H9 (cell line): Measurements from ENCODE around the gene PDK4. TPM values are rescaled to one million over a fixed set of nuclear protein-coding genes. Genes with fewer than 3 reads are reported as not detected.

Source experiments
- DNase-seq: peaks from one replicate; pipeline ENCODE4 v3.0.0-alpha.2; 2017
- H2AFZ ChIP-seq: one replicate; pipeline ENCODE4 v1.6.1; 2013; ENCODE audit warnings: mild to moderate bottlenecking, low read length, control low read depth, moderate library complexity
- H2AK5ac ChIP-seq: 2 replicates; pipeline ENCODE4 v1.6.1; 2013; ENCODE audit warnings: low read length, control low read depth, mixed read lengths; ENCODE audit not compliant: insufficient read length
- H2BK120ac ChIP-seq: one replicate; pipeline ENCODE4 v1.6.1; 2013; ENCODE audit warnings: low read depth, mild to moderate bottlenecking, low read length, control low read depth, inconsistent platforms; ENCODE audit not compliant: poor library complexity, severe bottlenecking
- H2BK12ac ChIP-seq: 2 replicates; pipeline ENCODE4 v1.6.1; 2013; ENCODE audit warnings: low read length, control low read depth, mixed read lengths, low read depth; ENCODE audit not compliant: insufficient read length
- H2BK15ac ChIP-seq: 2 replicates; pipeline ENCODE4 v1.6.1; 2013; ENCODE audit warnings: low read depth, low read length, control low read depth
- H2BK20ac ChIP-seq: one replicate; pipeline ENCODE4 v1.6.1; 2013; ENCODE audit warnings: low read depth, mild to moderate bottlenecking, low read length, control low read depth, inconsistent platforms; ENCODE audit not compliant: poor library complexity, severe bottlenecking
- H2BK5ac ChIP-seq: 2 replicates; pipeline ENCODE4 v1.6.1; 2013; ENCODE audit warnings: low read length, control low read depth, mixed read lengths; ENCODE audit not compliant: insufficient read length
- H3K14ac ChIP-seq: 2 replicates; pipeline ENCODE4 v1.6.1; 2013; ENCODE audit warnings: low read length, control low read depth; ENCODE audit not compliant: insufficient read depth
- H3K18ac ChIP-seq: 2 replicates; pipeline ENCODE4 v1.6.1; 2013; ENCODE audit warnings: low read depth, mild to moderate bottlenecking, mixed read lengths, low read length, control low read depth; ENCODE audit not compliant: insufficient read length
- H3K23ac ChIP-seq: 2 replicates; pipeline ENCODE4 v1.6.1; 2013; ENCODE audit warnings: low read length, control low read depth, mixed read lengths, low read depth; ENCODE audit not compliant: insufficient read length
- H3K23me2 ChIP-seq: 2 replicates; pipeline ENCODE4 v1.6.1; 2013; ENCODE audit warnings: low read depth, mild to moderate bottlenecking, mixed read lengths, low read length, control low read depth; ENCODE audit not compliant: insufficient read length, poor library complexity, severe bottlenecking
- H3K27ac ChIP-seq: 2 replicates; pipeline ENCODE4 v1.5.1; 2013; ENCODE audit warnings: low read length, control low read depth, mixed read lengths, low read depth; ENCODE audit not compliant: insufficient read length
- H3K27me3 ChIP-seq: 2 replicates; pipeline ENCODE4 v1.6.1; 2013; ENCODE audit warnings: low read length, control low read depth, inconsistent platforms; ENCODE audit not compliant: insufficient read depth
- H3K4ac ChIP-seq: 2 replicates; pipeline ENCODE4 v1.6.1; 2013; ENCODE audit warnings: low read depth, mild to moderate bottlenecking, control low read depth, inconsistent platforms, low read length, moderate library complexity
- H3K4me1 ChIP-seq: 2 replicates; pipeline ENCODE4 v1.6.1; 2013; ENCODE audit warnings: low read length, control low read depth, inconsistent platforms; ENCODE audit not compliant: insufficient read depth
- H3K4me2 ChIP-seq: 2 replicates; pipeline ENCODE4 v1.6.1; 2013; ENCODE audit warnings: low read length, control low read depth, mixed read lengths; ENCODE audit not compliant: insufficient read length, insufficient read depth
- H3K56ac ChIP-seq: 2 replicates; pipeline ENCODE4 v1.6.1; 2013; ENCODE audit warnings: low read depth, mild to moderate bottlenecking, mixed read lengths, low read length, control low read depth; ENCODE audit not compliant: insufficient read length
- H3K79me1 ChIP-seq: 2 replicates; pipeline ENCODE4 v1.6.1; 2013; ENCODE audit warnings: low read depth, mild to moderate bottlenecking, moderate library complexity, low read length, control low read depth, inconsistent platforms; ENCODE audit not compliant: insufficient read depth, poor library complexity, severe bottlenecking
- H3K79me2 ChIP-seq: 2 replicates; pipeline ENCODE4 v1.6.1; 2013; ENCODE audit warnings: low read length, control low read depth, inconsistent platforms; ENCODE audit not compliant: insufficient read depth
- H3K9ac ChIP-seq: 2 replicates; pipeline ENCODE4 v1.6.1; 2013; ENCODE audit warnings: low read length, control low read depth, mixed read lengths; ENCODE audit not compliant: insufficient read length; ENCODE audit errors: extremely low read depth
- H3K9me3 ChIP-seq: one replicate; pipeline ENCODE4 v1.6.1; 2013; ENCODE audit warnings: low read depth, low read length, inconsistent platforms; ENCODE audit not compliant: control insufficient read depth
- H3T11ph ChIP-seq: one replicate; pipeline ENCODE4 v1.6.1; 2013; ENCODE audit warnings: mild to moderate bottlenecking, low read length, control low read depth, inconsistent platforms
- H4K20me1 ChIP-seq: one replicate; pipeline ENCODE4 v1.6.1; 2013; ENCODE audit not compliant: control insufficient read depth, insufficient read length, insufficient read depth
- H4K5ac ChIP-seq: 2 replicates; pipeline ENCODE4 v1.6.1; 2013; ENCODE audit warnings: low read depth, mild to moderate bottlenecking, mixed read lengths, low read length, control low read depth; ENCODE audit not compliant: insufficient read length
- H4K8ac ChIP-seq: replicated peaks from 2 replicates; pipeline ENCODE4 v1.6.1; 2013; ENCODE audit warnings: low read length, control low read depth, mixed read lengths, low read depth; ENCODE audit not compliant: insufficient read length
- H4K91ac ChIP-seq: 2 replicates; pipeline ENCODE4 v1.6.1; 2013; ENCODE audit warnings: low read depth, mild to moderate bottlenecking, moderate library complexity, mixed read lengths, low read length, control low read depth; ENCODE audit not compliant: insufficient read length
- H3K27ac Mint-ChIP-seq, 3 experiments: 2 replicates in 2 of 3; 3 replicates in 1 of 3; pipeline ENCODE4 v1.8.0; 2020 to 2021; ENCODE audit warnings: mixed read lengths in 3 of 3, mild to moderate bottlenecking in 1 of 3, moderate library complexity in 1 of 3
- H3K27me3 Mint-ChIP-seq: 2 replicates; pipeline ENCODE4 v1.8.0; 2021; ENCODE audit warnings: low read depth, mild to moderate bottlenecking, moderate library complexity, mixed read lengths
- H3K36me3 Mint-ChIP-seq, 3 experiments: 2 replicates in 2 of 3; 3 replicates in 1 of 3; pipeline ENCODE4 v1.8.0; 2020 to 2021; ENCODE audit warnings: low read depth in 3 of 3, mixed read lengths in 3 of 3; ENCODE audit not compliant: insufficient read depth in 1 of 3
- H3K4me1 Mint-ChIP-seq, 2 experiments: 2 replicates each; pipeline ENCODE4 v1.8.0; 2020; ENCODE audit warnings: mixed read lengths in 2 of 2
- H3K4me3 Mint-ChIP-seq, 2 experiments: 2 replicates in 1 of 2; 3 replicates in 1 of 2; pipeline ENCODE4 v1.8.0; 2020 to 2021; ENCODE audit warnings: mild to moderate bottlenecking in 2 of 2, mixed read lengths in 2 of 2, moderate library complexity in 1 of 2
- H3K9me3 Mint-ChIP-seq, 2 experiments: 2 replicates in 1 of 2; 3 replicates in 1 of 2; pipeline ENCODE4 v1.8.0; 2020; ENCODE audit warnings: mild to moderate bottlenecking in 2 of 2, mixed read lengths in 2 of 2, moderate library complexity in 1 of 2
- WGBS: extraction: QIAGEN DNeasy Blood & Tissue Kit; methylation state at CpG from one replicate; pipeline ENCODE4 v1.1.7; 2013; ENCODE audit warnings: missing lambda C conversion rate, low lambda C conversion rate, mixed read lengths; ENCODE audit not compliant: insufficient read length; ENCODE audit errors: extremely low coverage; 5-methylcytosine and 5-hydroxymethylcytosine counted together
- total RNA-seq: library from RNA; stranded (reverse); gene quantifications from 2 replicates; pipeline ENCODE4 v1.2.1, GENCODE V29; 2021
- TF ChIP-seq, protein P1 (sequence below): fragments of 200-600 bp; sonication (generic); conservative IDR thresholded peaks from 3 replicates; pipeline ENCODE4 v1.8.0; 2021; ENCODE audit warnings: antibody characterized with exemption, mild to moderate bottlenecking

The PDK4 gene
- total RNA-seq, 1 experiment from 2014 or later = not detected

DNA sequence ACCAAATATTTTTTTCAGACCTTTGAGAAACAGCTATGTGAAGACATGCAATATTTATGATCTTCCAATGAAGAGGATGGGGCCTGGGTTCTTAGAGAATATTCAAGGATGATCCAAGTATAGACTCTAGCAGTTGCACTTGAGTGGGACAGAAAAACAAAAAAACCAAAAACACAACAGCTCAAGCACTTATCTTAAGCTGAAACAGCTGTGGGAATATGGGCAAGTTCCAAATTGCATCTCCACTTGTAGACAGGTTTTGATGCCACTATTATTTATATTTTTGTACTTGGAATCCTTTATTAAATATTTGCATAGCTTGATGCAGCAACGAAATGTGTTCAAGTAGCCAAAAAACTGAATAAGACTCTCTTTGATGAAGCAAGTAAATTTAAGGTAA is 2.2 kb upstream of the PDK4 start:
- Histone ChIP-seq H3K9me3 (no peaks in the 10 kb centered on the region), H3K18ac (no peak overlapping the region), H3T11ph (no peak overlapping the region), H3K4ac (no peak overlapping the region), H2AFZ (no peak overlapping the region), H3K56ac (no peak overlapping the region), H3K27me3 (peaks cover 5% of the 10 kb centered on the region; the same call in 1 of the 2 replicates), H4K5ac (no peak overlapping the region), H3K14ac (no peak overlapping the region), H4K20me1 (no peaks in the 10 kb centered on the region), H2BK15ac (no peak overlapping the region), H2BK120ac (no peak overlapping the region), H3K79me2 (no peaks in the 10 kb centered on the region), H3K9ac (no peak overlapping the region), H2BK20ac (no peak overlapping the region), H4K8ac (no peak overlapping the region), H2BK5ac (no peak overlapping the region), H3K27ac (no peak overlapping the region), H3K4me2 (no peak overlapping the region), H2AK5ac (no peak overlapping the region), H3K4me1 (no peaks in the 10 kb centered on the region), H2BK12ac (no peak overlapping the region), H3K79me1 (no peaks in the 10 kb centered on the region), H3K23me2 (peaks cover 6% of the 10 kb centered on the region), H3K23ac (no peak overlapping the region), H4K91ac (no peak overlapping the region)
- no peak overlapping the region for H3K4me3 Mint-ChIP-seq
- DNase-seq = no peak
- TF ChIP-seq, protein P1, sequence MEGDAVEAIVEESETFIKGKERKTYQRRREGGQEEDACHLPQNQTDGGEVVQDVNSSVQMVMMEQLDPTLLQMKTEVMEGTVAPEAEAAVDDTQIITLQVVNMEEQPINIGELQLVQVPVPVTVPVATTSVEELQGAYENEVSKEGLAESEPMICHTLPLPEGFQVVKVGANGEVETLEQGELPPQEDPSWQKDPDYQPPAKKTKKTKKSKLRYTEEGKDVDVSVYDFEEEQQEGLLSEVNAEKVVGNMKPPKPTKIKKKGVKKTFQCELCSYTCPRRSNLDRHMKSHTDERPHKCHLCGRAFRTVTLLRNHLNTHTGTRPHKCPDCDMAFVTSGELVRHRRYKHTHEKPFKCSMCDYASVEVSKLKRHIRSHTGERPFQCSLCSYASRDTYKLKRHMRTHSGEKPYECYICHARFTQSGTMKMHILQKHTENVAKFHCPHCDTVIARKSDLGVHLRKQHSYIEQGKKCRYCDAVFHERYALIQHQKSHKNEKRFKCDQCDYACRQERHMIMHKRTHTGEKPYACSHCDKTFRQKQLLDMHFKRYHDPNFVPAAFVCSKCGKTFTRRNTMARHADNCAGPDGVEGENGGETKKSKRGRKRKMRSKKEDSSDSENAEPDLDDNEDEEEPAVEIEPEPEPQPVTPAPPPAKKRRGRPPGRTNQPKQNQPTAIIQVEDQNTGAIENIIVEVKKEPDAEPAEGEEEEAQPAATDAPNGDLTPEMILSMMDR = no peak
- H3K4me1 Mint-ChIP-seq = peaks cover 4 to 10% of the 10 kb centered on the region in 2 experiments; a peak in 2 of 4 replicates
- no peak overlapping the region for H3K27ac Mint-ChIP-seq
- H3K36me3 Mint-ChIP-seq = no peaks in the 10 kb centered on the region
- peaks cover 74% of the 10 kb centered on the region for H3K27me3 Mint-ChIP-seq
- no CpG with 5 or more reads among the region's 1 CpG for WGBS
- no peaks in the 10 kb centered on the region for H3K9me3 Mint-ChIP-seq
